CD14-positive monocyte (primary cell): ENCODE data around the gene NUP93. TPM values are rescaled to one million over a fixed set of nuclear protein-coding genes. Genes with fewer than 3 reads are reported as not detected.
A peak's percentile ranks its signal among the peaks of the same experiment; 100 is the strongest.

Experiments used
- DNase-seq, 3 donors: peaks; one replicate each; pipeline ENCODE4 v3.0.0-alpha.2; 2011 to 2022
- H2AFZ ChIP-seq: 2 replicates; pipeline ENCODE4 v1.6.0; 2012; ENCODE audit warnings: mild to moderate bottlenecking, low read depth, low read length, inconsistent platforms; ENCODE audit not compliant: insufficient read depth, poor library complexity, severe bottlenecking
- H3K27ac ChIP-seq, 2 donors: 1 replicate in 1 of 2; 2 replicates in 1 of 2; pipeline ENCODE4 v1.5.1; 2012 to 2013; ENCODE audit warnings: low read length in 2 of 2, control low read depth in 1 of 2, inconsistent platforms in 1 of 2, low read depth in 1 of 2, mild to moderate bottlenecking in 1 of 2
- H3K27me3 ChIP-seq, 2 donors: one replicate each; pipeline versions ENCODE4 v1.6.0 to v1.6.1; 2011 to 2013; ENCODE audit warnings: low read length in 2 of 2; ENCODE audit not compliant: control insufficient read depth in 2 of 2, insufficient read depth in 2 of 2
- H3K36me3 ChIP-seq, 2 donors: replicated peaks in 1 of 2; 1 replicate in 1 of 2; 2 replicates in 1 of 2; pipeline versions ENCODE4 v1.5.1 to v1.6.1; 2012 to 2013; ENCODE audit warnings: low read length in 2 of 2, control low read depth in 1 of 2, inconsistent platforms in 1 of 2, mild to moderate bottlenecking in 1 of 2; ENCODE audit not compliant: insufficient read depth in 2 of 2, control insufficient read depth in 1 of 2
- H3K4me1 ChIP-seq, 2 donors: 1 replicate in 1 of 2; 2 replicates in 1 of 2; pipeline versions ENCODE4 v1.5.1 to v1.6.1; 2012 to 2013; ENCODE audit warnings: low read length in 2 of 2, control low read depth in 1 of 2, inconsistent platforms in 1 of 2, mild to moderate bottlenecking in 1 of 2, moderate library complexity in 1 of 2; ENCODE audit not compliant: insufficient read depth in 2 of 2, control insufficient read depth in 1 of 2
- H3K4me2 ChIP-seq: replicated peaks from 2 replicates; pipeline ENCODE3; 2012; ENCODE audit warnings: low read length, moderate library complexity, mild to moderate bottlenecking; ENCODE audit not compliant: poor library complexity, severe bottlenecking; ENCODE audit errors: extremely low read depth
- H3K4me3 ChIP-seq, 3 experiments: fragments of 200-600 bp in 1 of 3; sonication (generic) in 1 of 3; replicated peaks in 1 of 3; 1 replicate in 2 of 3; 2 replicates in 1 of 3; pipeline ENCODE4 v1.5.1; 2011 to 2013; ENCODE audit warnings: low read length in 3 of 3, mild to moderate bottlenecking in 3 of 3, control low read depth in 2 of 3, low read depth in 2 of 3, inconsistent platforms in 1 of 3, moderate library complexity in 1 of 3
- H3K79me2 ChIP-seq: 2 replicates; pipeline ENCODE4 v1.6.0; 2012; ENCODE audit warnings: mild to moderate bottlenecking, control low read depth, inconsistent platforms, low read length, moderate library complexity; ENCODE audit not compliant: insufficient read depth
- H3K9ac ChIP-seq: 2 replicates; pipeline ENCODE4 v1.6.0; 2017; ENCODE audit warnings: low read length, mild to moderate bottlenecking; ENCODE audit not compliant: insufficient read depth, poor library complexity, severe bottlenecking
- H3K9me3 ChIP-seq, 2 donors: replicated peaks in 1 of 2; 1 replicate in 1 of 2; 2 replicates in 1 of 2; pipeline versions ENCODE4 v1.5.1 to v1.6.1; 2012 to 2013; ENCODE audit warnings: low read length in 2 of 2, control low read depth in 1 of 2; ENCODE audit not compliant: control insufficient read depth in 1 of 2, insufficient read depth in 1 of 2
- H4K20me1 ChIP-seq: 2 replicates; pipeline ENCODE4 v1.6.0; 2012; ENCODE audit warnings: mild to moderate bottlenecking, low read length, control low read depth, moderate library complexity; ENCODE audit not compliant: insufficient read depth
- H3K27ac Mint-ChIP-seq, 7 donors: one replicate each; pipeline ENCODE4 v1.8.0; 2020; ENCODE audit warnings: mild to moderate bottlenecking in 7 of 7, mixed read lengths in 7 of 7, moderate library complexity in 6 of 7, inconsistent platforms in 2 of 7
- H3K27me3 Mint-ChIP-seq, 3 donors: one replicate each; pipeline ENCODE4 v1.8.0; 2021 to 2022; ENCODE audit warnings: low read depth in 3 of 3, mild to moderate bottlenecking in 3 of 3, mixed read lengths in 3 of 3, moderate library complexity in 3 of 3, inconsistent platforms in 1 of 3
- H3K36me3 Mint-ChIP-seq, 2 donors: one replicate each; pipeline ENCODE4 v1.8.0; 2020; ENCODE audit warnings: mixed read lengths in 2 of 2, inconsistent platforms in 1 of 2, mild to moderate bottlenecking in 1 of 2
- H3K4me1 Mint-ChIP-seq: one replicate; pipeline ENCODE4 v1.8.0; 2020; ENCODE audit warnings: mild to moderate bottlenecking, mixed read lengths
- H3K4me3 Mint-ChIP-seq, 2 donors: one replicate each; pipeline ENCODE4 v1.8.0; 2020; ENCODE audit warnings: mild to moderate bottlenecking in 2 of 2, mixed read lengths in 2 of 2, moderate library complexity in 1 of 2
- H3K9me3 Mint-ChIP-seq, 7 donors: one replicate each; pipeline ENCODE4 v1.8.0; 2020 to 2022; ENCODE audit warnings: mixed read lengths in 7 of 7, mild to moderate bottlenecking in 6 of 7, moderate library complexity in 6 of 7, inconsistent platforms in 2 of 7
- CTCF ChIP-seq: fragments of 200-600 bp; IDR thresholded peaks from one replicate; pipeline ENCODE4 v1.8.0; 2022; ENCODE audit warnings: antibody characterized with exemption, mild to moderate bottlenecking
- WGBS: methylation state at CpG from one replicate; pipeline ENCODE4 v1.1.5; 2013; ENCODE audit warnings: missing lambda C conversion rate; ENCODE audit not compliant: insufficient coverage; 5-methylcytosine and 5-hydroxymethylcytosine counted together
- intact Hi-C, 2 donors: fragments of 100-400 bp; cut with micrococcal nuclease; formaldehyde crosslinking; loops; one replicate each; pipeline versions ENCODE4 v1.15.0 to v1.15.1; 2023
- polyA plus RNA-seq, 3 donors: library from polyadenylated mRNA; depleted of rRNA in 1 of 3; unstranded in 2 of 3; stranded (reverse) in 1 of 3; fragments of 300-500 nt in 2 of 3; fragments of >200 nt in 1 of 3; fragmentation: Illumina TruSeq in 2 of 3; gene quantifications; 1 replicate in 2 of 3; 2 replicates in 1 of 3; pipeline ENCODE4 v1.2.3, GENCODE V29; 2012 to 2021

NUP93 gene
- polyA plus RNA-seq, 3 donors: 46.6 to 77.7 (median 59.4) TPM

- DNase-seq: no peak
- intact Hi-C loops: no loop called here
- H3K27me3 Mint-ChIP-seq: no peaks in the 10 kb centered on the region
- WGBS: no CpG with 5 or more reads among the region's 1 CpG
- no peak overlapping the region for H3K4me2 ChIP-seq
- no peak overlapping the region for H2AFZ ChIP-seq
- H3K79me2 ChIP-seq: no peaks in the 10 kb centered on the region
- no peak overlapping the region for H3K4me3 Mint-ChIP-seq
- no peaks in the 10 kb centered on the region for H4K20me1 ChIP-seq
- H3K4me3 ChIP-seq: no peak overlapping the region
- no peaks in the 10 kb centered on the region for H3K4me1 ChIP-seq
- H3K9ac ChIP-seq: no peak overlapping the region
- H3K27ac Mint-ChIP-seq: no peak overlapping the region
- H3K9me3 ChIP-seq: no peaks in the 10 kb centered on the region
- peaks cover 0 to 3% (median 0%) of the 10 kb centered on the region in 7 donors for H3K9me3 Mint-ChIP-seq
- no peaks in the 10 kb centered on the region for H3K4me1 Mint-ChIP-seq
- TF ChIP-seq CTCF: no peak
- peaks cover 10 to 43% of the 10 kb centered on the region in 2 donors for H3K36me3 ChIP-seq
- no peaks in the 10 kb centered on the region for H3K27me3 ChIP-seq
- no peak overlapping the region for H3K27ac ChIP-seq
- H3K36me3 Mint-ChIP-seq: peaks cover 32 to 35% of the 10 kb centered on the region in 2 donors
Observed at GRCh38 chr16:56800355-56800754, 70.4 kb downstream of the NUP93 start.

- no peaks in the 10 kb centered on the region for H3K9me3 ChIP-seq
- H3K27ac Mint-ChIP-seq: peak overlapping the region in 1 of 7 donors; percentile 4
Observed at GRCh38 chr16:56801762-56802161, 71.8 kb downstream of the NUP93 start.

More at GRCh38 chr16:56801762-56802161, 71.8 kb downstream of the NUP93 start:
- H3K9ac ChIP-seq: no peak overlapping the region
- no peak for TF ChIP-seq CTCF
- H2AFZ ChIP-seq: no peak overlapping the region
- H3K4me1 Mint-ChIP-seq: no peaks in the 10 kb centered on the region
- DNase-seq: no peak
- H3K4me2 ChIP-seq: no peak overlapping the region
- H3K27ac ChIP-seq: no peak overlapping the region
- H3K79me2 ChIP-seq: no peaks in the 10 kb centered on the region
- no peaks in the 10 kb centered on the region for H3K27me3 Mint-ChIP-seq
- H3K4me3 Mint-ChIP-seq: no peak overlapping the region
- H3K4me3 ChIP-seq: no peak overlapping the region
- peaks cover 0 to 3% (median 0%) of the 10 kb centered on the region in 7 donors for H3K9me3 Mint-ChIP-seq
- peaks cover 45 to 49% of the 10 kb centered on the region in 2 donors for H3K36me3 Mint-ChIP-seq
- H3K27me3 ChIP-seq: no peaks in the 10 kb centered on the region
- no peaks in the 10 kb centered on the region for H4K20me1 ChIP-seq
- H3K4me1 ChIP-seq: no peaks in the 10 kb centered on the region
- no CpG with 5 or more reads among the region's 3 CpGs for WGBS
- intact Hi-C loops: no loop called here
- H3K36me3 ChIP-seq: peaks cover 24 to 52% of the 10 kb centered on the region in 2 donors
